ENCODE data around the gene GABARAP.

- TF ChIP-seq CTCF (IDR thresholded peaks at IDR 0.05; ENCODE audit: low read length) = no peak
- TF ChIP-seq EZH2 (IDR thresholded peaks at IDR 0.05; ENCODE audit: borderline replicate concordance, low read length) = no peak
These were observed 4.9 kb downstream of the GABARAP start for GRCh38 chr17:7237266-7237760.

All from OCI-LY1 (cell line).